Skin epidermis (tissue), 12 donors: ENCODE results near the gene PAX3.

Source experiments
- H3K27ac ChIP-seq, 21 experiments: fragments of 200-600 bp; sonication (generic) in 11 of 21; one replicate each; pipeline ENCODE4 v1.5.0; 2020; ENCODE audit warnings: mild to moderate bottlenecking in 3 of 21, inconsistent platforms in 2 of 21, moderate library complexity in 2 of 21
- H3K4me3 ChIP-seq, 7 experiments: fragments of 200-600 bp; sonication (generic) in 2 of 7; one replicate each; pipeline ENCODE4 v1.5.0; 2020; ENCODE audit warnings: inconsistent platforms in 2 of 7, mild to moderate bottlenecking in 2 of 7, moderate library complexity in 1 of 7

Gene PAX3

GRCh38 chr2:222239945-222240675 lies 58.7 kb downstream of the PAX3 start:
- Histone ChIP-seq H3K4me3 (no peak overlapping the region), H3K27ac (no peak overlapping the region)

- Histone ChIP-seq H3K27ac (no peak overlapping the region), H3K4me3 (no peak overlapping the region)
Observed at GRCh38 chr2:222239091-222239490, 59.7 kb downstream of the PAX3 start.

GRCh38 chr2:222238072-222238471 lies 60.7 kb downstream of the PAX3 start:
- Histone ChIP-seq H3K27ac (no peak overlapping the region), H3K4me3 (no peak overlapping the region)

GRCh38 chr2:222232839-222233238 lies 66.0 kb downstream of the PAX3 start:
- no peak overlapping the region for H3K27ac ChIP-seq

GRCh38 chr2:222232372-222232771 lies 66.4 kb downstream of the PAX3 start:
- Histone ChIP-seq H3K4me3 (no peak overlapping the region), H3K27ac (no peak overlapping the region)

More at GRCh38 chr2:222232839-222233238, 66.0 kb downstream of the PAX3 start:
- H3K4me3 ChIP-seq = no peak overlapping the region

GRCh38 chr2:222228054-222228453 lies 70.7 kb downstream of the PAX3 start:
- Histone ChIP-seq H3K27ac (no peak overlapping the region), H3K4me3 (no peak overlapping the region)

- Histone ChIP-seq H3K27ac (no peak overlapping the region), H3K4me3 (no peak overlapping the region)
Observed at GRCh38 chr2:222218786-222219185, 80.0 kb downstream of the PAX3 start.

GRCh38 chr2:222217712-222218111 lies 81.1 kb downstream of the PAX3 start:
- H3K27ac ChIP-seq = no peak overlapping the region
- no peak overlapping the region for H3K4me3 ChIP-seq

- Histone ChIP-seq H3K4me3 (no peak overlapping the region), H3K27ac (no peak overlapping the region)
Observed at GRCh38 chr2:222214885-222215284, 83.9 kb downstream of the PAX3 start.

GRCh38 chr2:222213049-222213448 lies 85.7 kb downstream of the PAX3 start:
- Histone ChIP-seq H3K4me3 (no peak overlapping the region), H3K27ac (no peak overlapping the region)

GRCh38 chr2:222212571-222212970 lies 86.2 kb downstream of the PAX3 start:
- no peak overlapping the region for H3K27ac ChIP-seq
- H3K4me3 ChIP-seq = no peak overlapping the region

GRCh38 chr2:222208010-222208690 lies 90.6 kb downstream of the PAX3 start:
- Histone ChIP-seq H3K27ac (peak overlapping the region in 1 of 21 experiments; percentile 3), H3K4me3 (no peak overlapping the region)

- no peak overlapping the region for H3K27ac ChIP-seq
- H3K4me3 ChIP-seq = no peak overlapping the region
Observed at GRCh38 chr2:222205136-222205535, 93.7 kb downstream of the PAX3 start.

GRCh38 chr2:222203041-222203440 lies 95.8 kb downstream of the PAX3 start:
- Histone ChIP-seq H3K4me3 (no peak overlapping the region), H3K27ac (no peak overlapping the region)

GRCh38 chr2:222196159-222196558 lies 102.6 kb downstream of the PAX3 start:
- no peak overlapping the region for H3K4me3 ChIP-seq
- H3K27ac ChIP-seq = peak overlapping the region in 1 of 21 experiments; percentile 54

GRCh38 chr2:222194669-222195068 lies 104.1 kb downstream of the PAX3 start:
- peak overlapping the region in 1 of 21 experiments; percentile 45 for H3K27ac ChIP-seq
- no peak overlapping the region for H3K4me3 ChIP-seq

GRCh38 chr2:222193328-222193983 lies 105.3 kb downstream of the PAX3 start:
- Histone ChIP-seq H3K4me3 (no peak overlapping the region), H3K27ac (no peak overlapping the region)

GRCh38 chr2:222180619-222181018 lies 118.2 kb downstream of the PAX3 start:
- Histone ChIP-seq H3K4me3 (no peak overlapping the region), H3K27ac (no peak overlapping the region)

GRCh38 chr2:222179592-222179991 lies 119.2 kb downstream of the PAX3 start:
- Histone ChIP-seq H3K27ac (no peak overlapping the region), H3K4me3 (no peak overlapping the region)

- H3K27ac ChIP-seq = no peak overlapping the region
- no peak overlapping the region for H3K4me3 ChIP-seq
Observed at GRCh38 chr2:222178450-222178849, 120.3 kb downstream of the PAX3 start.

- no peak overlapping the region for H3K4me3 ChIP-seq
- no peak overlapping the region for H3K27ac ChIP-seq
Observed at GRCh38 chr2:222176890-222177289, 121.9 kb downstream of the PAX3 start.
